Glomerular visceral epithelial cell (primary cell): ENCODE results near the gene CNKSR1.

ENCODE experiments used
- DNase-seq: peaks from one replicate; pipeline ENCODE4 v3.0.0-alpha.2; 2016; ENCODE audit errors: extremely low spot score

Gene CNKSR1

DNA sequence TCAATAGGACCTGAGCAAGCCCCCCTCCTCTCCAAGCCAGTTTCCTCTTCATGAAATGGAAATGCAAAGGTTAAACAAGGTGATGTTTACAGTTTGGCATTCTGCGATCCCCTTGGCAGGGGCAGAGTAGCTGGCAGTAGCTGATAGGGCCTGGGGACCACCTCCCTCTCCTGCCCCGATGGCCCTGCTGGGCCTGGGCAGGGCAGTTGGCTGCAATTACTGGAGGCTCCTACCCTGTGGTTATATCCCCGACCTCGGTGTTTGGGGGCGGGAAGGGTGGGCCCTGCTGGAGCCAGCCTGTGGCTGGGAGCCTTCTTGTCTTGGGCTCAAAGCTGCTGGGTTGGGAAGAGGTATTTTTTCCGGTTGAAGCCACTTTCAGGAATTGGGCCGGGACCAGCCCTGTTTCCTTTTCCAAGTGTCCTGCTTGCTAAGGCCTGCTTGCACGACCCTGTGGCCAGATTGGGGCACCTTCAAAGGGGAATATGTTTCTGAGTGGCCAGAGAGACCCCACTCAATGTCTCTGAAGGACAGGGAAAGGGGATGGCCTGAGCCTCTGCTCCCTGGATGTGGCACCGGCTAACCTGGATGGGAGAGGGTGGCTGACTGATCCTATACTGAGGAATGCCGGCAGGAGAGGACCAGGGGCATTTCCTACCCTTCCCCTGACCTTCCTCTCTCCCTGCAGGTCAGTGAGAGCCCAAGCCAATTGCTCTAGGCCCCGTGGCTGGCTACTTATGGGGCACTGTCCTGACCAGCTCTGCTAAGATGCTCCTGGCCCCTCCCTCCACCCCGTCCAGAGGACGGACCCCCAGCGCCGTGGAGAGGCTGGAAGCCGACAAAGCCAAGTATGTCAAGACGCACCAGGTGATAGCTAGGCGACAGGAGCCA is 16.5 kb upstream of the CNKSR1 start:
- DNase-seq = no peak

DNA sequence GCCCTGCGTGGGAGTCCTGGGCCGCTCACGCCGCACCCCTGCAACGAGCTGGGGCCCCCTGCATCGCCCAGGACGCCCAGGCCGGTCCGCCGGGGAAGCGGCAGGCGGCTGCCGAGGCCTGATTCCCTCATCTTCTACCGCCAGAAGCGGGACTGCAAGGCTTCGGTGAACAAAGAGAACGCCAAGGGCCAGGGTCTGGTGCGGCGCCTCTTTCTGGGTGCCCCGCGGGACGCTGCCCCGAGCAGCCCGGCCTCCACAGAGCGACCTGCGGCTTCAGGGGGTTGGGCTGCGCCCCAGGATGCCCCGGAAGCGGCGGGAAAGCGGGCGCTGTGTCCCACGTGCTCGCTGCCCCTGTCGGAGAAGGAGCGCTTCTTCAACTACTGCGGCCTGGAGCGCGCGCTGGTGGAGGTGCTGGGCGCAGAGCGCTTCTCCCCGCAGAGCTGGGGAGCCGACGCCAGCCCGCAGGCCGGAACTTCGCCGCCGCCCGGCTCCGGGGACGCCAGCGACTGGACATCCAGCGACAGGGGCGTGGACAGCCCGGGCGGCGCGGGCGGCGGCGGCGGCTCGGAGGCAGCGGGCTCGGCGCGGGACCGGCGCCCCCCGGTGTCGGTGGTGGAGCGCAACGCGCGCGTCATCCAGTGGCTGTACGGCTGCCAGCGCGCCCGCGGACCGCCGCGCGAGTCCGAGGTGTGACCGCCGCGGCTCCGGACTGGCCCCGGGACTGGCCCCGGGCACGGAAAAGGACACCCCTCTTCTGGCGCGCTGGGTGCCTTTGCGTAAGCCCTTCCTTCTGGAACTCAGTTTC is 15.7 kb upstream of the CNKSR1 start:
- peak; percentile 42 for DNase-seq

DNA sequence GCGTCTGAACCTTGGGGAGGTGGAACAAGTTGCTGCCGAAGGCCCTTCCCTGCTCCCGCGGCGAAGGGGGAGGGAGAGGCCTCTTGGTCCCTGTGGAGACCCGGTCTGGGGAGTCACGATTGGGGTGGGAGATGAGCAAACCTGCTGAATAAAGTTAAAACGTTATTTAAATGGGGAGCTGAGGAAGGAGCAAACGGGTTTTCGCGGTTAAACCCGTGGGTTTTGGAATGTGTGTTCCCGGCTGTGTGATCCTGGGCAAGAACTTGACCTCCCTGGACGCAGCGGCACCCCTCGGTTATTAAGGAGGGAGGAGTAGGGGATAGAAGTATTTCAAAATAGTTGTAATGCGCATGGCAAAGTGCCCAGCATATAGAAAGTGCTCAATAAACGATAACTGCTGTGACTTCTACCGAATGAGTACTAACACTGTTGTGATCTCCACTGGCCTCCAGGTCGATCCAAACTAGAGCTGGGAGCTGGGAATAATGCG is 15.0 kb upstream of the CNKSR1 start:
- DNase-seq = no peak

DNA sequence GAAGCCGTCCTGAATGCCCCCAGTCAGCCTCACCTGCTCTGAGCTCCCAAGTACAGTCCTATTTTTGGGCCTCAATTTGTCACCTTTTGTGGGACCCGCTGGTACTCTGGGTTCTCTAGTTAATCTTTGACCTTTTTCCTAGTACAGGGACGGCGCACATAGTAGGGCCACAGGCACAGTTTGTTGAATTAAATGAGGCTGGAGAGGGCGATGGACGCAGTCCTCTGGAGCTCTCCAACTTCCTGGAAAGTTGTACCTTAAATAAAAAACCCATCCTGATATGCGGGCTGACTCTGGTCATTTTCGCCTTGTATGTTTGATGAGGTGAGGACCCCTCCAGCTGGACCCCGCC is 13.6 kb upstream of the CNKSR1 start:
- DNase-seq = no peak

DNA sequence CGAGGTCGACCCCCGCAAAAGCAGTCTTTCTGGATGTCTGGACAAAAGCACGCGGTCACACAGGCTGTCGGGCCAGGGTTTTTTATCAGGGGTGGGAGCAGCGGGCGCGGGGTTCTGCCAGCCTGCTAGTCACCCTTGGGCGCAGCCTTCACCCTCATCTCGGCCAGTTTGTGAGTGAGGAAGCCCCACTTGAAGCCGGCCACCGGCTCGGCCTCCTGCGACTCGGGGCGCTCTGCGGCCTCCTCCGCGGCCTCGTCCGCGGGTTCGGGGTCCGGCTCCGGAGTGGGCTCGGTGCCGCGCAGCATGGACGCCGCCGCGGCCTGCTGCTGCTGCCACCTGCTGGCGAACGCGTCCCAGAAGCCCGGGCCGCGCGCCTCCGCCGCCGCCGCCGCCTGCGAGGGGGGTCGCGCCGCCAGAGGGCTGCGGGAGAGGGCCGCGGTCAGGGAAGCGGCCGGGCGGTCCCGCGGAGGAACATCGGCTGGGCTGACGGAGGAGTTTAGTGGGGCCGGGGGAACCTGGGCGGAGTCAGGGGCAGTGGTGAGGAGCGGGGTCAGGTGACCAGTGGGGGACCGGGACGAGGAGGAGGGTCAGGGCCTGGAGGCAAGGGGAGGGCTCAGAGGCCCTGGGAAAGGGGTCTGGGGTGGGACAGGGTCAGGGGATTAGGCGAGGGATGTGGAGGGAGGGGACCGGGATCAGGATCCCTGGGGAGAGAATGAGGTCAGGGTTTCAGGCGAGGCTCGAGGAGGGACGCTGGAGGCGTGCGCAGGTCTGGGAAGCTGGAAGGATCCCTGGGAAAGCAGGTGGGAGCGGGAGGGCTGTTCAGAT is 13.0 kb upstream of the CNKSR1 start:
- DNase-seq = peak; percentile 34

DNA sequence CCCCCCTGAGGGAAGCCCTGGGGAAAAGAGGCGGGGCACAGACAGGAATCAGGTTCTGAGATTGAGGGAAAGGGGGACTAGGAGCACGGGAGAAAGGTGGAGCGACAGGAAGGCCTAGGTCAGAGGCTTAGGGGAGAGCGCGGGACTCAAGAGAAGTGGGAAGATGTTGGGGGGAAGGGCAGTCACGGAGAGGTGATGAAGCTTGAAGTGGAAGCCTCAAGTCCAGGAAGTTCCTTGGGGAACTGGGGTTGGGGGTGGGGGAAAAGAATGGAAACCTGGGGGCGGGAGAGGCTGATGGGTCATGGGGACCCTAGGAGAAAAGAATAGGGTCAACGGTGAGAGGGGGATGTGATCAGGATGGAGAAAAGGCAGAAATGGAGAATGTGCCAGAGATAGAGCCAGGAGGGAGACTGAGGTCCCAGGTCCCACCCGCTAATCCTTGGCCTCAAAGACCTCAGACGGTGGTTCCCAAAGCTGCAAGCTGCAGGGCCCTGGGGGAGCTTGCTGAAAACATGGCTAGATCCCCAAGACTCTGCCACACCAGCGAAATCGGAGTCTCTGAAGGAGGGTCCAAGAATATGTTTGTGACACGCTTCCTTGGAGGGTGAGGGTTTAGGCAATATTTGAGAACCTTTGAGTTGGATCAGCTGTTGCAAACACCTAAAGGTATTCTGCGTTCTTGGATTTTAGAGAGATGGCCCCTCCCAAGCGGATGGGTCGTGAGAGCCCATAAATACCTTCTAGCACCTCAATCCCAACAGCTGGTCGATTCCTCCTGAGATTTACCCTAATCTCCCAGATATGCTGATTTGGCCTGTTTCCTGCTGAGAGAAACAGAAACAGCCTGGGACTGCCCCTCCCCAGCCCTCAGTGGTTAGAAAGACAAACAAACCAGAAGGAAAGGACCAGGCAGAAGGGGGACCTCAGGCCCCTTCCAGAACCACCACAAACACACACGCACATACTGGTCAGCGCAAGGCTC is 12.1 kb upstream of the CNKSR1 start:
- no peak for DNase-seq

DNA sequence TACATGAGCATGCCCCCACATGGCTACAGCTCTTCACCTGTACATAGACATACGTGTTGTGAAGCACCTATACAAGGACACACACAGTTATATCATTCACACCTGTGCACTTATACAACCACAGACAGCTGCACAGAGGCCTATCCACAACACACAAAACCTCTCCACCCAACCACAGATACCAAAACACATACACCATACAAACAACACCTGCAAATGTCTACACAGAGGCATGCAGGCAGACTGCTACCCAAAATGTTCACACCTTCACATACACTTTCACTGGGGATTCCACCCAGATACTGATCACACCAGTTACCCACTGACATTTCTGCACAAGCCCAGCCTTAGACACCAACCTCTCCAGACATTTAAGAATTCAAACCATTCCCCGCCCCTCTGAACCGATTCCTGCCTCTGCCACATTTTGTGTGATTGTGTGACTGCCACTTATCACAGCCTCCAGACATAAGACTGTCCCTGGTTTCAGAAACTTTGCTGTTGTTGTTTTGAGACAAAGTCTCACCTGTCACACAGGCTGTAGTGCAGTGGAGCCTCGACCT is 10.5 kb upstream of the CNKSR1 start:
- no peak for DNase-seq

DNA sequence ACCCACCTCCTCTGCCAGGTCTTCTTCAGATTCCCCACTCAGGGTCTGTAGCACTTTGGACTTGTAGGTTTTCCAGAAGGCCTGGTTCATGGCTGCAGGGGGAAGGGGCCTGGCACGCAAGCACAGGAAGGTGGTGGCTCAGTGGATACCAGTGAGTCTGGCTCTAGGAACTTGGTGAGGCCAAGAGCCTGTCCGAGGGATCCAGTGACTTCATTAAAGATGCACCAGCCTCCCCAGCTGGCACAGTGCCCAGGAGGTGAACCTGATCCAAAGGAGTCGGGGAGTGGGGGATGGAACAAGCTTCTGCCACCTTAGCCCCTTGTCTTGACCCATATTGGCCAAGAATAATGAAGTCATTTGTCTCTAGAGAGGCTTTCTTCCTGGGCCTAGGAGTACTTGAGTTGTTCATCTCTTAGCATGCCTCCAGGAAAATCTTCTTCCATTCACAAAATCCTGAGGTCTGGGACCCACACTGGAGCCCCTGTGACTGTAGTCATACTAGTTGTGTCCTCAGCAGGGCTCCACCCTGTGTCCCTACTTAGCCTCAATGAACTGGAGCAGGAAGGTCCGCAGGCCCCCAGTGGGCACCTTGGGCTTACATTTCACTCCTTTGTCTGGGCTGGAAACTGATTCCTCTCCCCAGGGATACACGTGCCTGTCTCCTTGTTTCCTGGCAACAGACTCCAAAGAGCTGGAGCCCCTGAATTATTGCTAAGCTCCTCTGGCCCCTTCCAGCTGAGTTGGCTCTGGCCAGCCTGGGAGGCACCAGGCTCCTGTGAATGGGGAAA is 8.7 kb upstream of the CNKSR1 start, which contains the start of gene C1orf232:
C1orf232 (minus strand) TSS at position 554 of the 788 bp plus-strand sequence; CDS start at position 90, 464 bp downstream.
- no peak for DNase-seq

DNA sequence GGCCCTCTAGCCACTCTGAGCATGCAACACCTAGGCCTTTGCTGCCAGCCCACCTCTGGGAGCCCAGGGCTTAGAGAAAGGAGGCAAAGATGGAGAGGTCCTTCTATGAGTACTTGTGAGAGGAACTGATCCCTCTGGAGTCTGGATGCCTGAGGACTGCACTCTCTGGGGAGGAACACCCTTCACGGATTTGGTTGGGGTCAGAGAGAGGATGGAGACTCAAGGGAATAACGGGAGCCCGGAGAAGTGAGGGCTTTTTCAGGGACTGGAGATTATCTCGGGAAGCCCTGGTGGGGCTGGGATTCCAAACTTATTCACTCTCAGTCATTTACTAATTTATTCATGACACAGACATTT is 8.1 kb upstream of the CNKSR1 start:
- DNase-seq = no peak

DNA sequence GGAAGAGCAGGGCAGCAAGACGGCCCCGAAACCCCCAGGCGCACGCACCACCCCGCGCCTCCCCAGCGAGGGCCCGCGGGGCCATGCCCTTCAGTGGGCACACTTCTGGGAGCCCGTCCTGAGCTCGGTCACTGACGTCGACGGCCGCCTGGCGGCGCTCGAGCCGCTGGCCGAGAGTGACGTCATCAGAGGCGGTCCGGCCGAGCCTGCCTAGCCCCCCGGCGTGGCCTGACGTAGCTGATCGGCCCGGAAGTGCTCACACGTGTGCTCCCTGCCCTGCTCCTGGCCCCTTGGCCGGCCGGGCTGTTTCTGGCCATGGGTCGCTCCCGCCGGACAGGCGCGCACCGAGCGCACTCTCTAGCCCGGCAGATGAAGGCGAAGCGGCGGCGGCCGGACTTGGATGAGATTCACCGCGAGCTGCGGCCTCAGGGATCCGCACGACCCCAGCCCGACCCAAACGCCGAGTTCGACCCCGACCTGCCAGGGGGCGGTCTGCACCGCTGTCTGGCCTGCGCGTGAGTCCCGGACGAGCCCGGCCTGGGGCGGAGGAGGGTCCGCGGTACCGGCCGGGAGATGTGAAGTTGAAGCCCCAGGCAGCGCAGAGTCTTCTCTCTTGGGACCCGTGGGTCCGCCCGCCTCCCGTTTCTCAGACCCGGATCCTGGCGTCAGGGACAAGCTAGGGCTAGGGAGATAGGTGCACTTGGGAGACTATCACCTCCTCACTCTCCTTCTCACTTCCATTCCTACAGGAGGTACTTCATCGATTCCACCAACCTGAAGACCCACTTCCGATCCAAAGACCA is 7.4 kb upstream of the CNKSR1 start, which contains the start of gene ZNF593:
ZNF593 (plus strand) TSS at position 240 of the 803 bp plus-strand sequence; CDS start at position 316, 76 bp downstream.
- peak; percentile 92 for DNase-seq

DNA sequence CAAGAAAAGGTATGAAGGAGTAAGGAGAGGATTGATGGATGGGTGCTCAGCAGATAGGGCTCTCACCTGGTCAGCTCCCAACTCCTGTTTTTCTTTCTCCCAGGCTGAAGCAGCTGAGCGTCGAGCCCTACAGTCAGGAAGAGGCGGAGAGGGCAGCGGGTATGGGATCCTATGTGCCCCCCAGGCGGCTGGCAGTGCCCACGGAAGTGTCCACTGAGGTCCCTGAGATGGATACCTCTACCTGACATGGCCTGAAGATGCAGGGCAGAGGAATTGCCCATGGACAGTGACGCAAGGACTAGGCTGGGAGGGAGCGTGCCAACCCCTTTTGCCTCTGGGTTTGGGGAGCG is 6.8 kb upstream of the CNKSR1 start:
- no peak for DNase-seq

DNA sequence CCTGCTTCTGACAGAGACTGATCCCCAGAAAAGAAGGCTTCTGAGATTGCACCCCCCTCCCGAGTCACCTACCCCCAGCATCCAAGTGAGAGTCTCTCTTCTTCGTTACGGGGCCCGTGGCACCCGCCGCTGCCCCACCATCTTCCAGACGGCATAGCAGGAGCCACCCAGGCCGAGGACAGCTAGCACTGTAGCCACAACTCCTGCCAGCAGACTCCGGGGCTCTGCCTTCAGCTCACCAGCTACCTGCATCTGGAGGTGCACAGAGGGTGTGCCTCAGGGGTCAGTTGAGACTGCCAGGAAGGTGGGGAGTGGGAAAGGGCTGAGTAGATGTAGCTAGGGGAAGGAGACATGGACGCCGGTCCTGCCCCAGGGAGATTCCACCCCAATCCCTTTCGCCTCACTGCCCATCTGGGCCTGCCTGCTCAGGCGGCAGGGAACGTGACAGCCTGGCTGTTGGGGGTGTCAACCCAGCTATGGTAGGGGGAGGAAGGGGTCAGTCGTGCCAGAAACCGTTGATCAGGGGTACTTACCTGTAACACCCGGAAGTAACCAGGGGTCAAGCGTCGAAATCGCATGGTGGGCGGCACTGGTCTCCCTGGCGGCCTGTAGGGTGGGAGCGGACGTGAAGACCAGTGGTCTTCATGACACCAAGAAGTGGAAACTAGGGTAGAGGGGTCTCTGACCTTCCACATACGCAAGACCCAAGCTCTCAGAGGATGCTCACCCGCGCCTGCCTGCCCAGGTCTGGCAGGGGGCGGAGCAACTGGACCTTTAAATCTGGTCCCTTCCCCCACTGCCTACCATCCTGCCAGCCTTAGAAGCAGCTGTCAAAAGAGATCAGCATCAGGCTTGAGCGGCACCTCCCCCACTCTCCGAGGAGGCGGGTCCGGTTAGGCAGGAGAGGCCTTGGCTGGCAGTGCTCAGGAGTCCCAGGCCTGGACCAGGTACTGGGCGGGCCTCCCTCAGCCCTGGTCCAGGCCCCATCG is 5.9 kb upstream of the CNKSR1 start, which contains the start of gene ZNF593OS:
ZNF593OS (minus strand) TSS at position 749 of the 989 bp plus-strand sequence; CDS start at position 578, 171 bp downstream.
- no peak for DNase-seq

DNA sequence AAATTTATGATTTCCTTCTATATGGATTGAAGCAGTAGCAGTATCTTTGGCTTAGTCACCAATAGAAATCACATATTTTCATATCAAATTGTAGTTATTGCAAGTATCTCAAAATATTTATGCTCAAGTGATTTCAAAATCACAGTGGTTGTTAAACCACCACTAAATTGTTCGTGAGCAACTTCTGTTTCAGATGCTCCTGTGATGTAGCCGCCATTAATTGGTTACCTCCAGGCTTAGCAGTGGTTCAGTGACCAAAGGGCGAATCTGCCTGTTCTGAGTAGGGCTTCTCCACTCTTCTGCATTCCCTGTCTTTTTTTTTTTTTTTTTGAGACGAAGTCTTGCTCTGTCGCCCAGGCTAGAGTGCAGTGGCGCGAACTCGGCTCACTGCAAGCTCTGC is 1.9 kb upstream of the CNKSR1 start:
- no peak for DNase-seq

DNA sequence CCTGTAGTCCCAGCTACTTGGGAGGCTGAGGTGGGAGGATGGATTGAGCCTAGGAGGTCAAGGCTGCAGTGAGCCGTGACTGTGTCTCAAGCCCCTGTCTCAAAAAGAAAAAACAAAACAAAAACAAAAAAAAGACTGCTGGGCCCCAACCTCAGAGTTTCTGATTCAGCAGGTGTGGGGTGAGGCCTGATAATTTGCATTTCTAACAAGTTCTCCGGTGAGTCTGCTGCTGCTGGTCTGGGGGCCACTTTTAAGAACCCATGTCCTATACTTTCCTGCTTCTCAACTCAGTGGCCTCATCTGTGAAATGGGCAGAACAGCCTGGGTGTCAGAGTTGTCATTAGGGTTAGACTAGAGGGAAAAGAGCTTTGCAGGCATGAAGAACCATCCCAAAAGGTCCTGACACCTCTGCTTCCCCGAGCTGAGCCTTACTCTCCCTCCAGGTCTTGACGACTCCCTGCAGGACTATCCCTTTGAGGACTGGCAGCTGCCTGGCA is 2.8 kb downstream of the CNKSR1 start:
- no peak for DNase-seq

DNA sequence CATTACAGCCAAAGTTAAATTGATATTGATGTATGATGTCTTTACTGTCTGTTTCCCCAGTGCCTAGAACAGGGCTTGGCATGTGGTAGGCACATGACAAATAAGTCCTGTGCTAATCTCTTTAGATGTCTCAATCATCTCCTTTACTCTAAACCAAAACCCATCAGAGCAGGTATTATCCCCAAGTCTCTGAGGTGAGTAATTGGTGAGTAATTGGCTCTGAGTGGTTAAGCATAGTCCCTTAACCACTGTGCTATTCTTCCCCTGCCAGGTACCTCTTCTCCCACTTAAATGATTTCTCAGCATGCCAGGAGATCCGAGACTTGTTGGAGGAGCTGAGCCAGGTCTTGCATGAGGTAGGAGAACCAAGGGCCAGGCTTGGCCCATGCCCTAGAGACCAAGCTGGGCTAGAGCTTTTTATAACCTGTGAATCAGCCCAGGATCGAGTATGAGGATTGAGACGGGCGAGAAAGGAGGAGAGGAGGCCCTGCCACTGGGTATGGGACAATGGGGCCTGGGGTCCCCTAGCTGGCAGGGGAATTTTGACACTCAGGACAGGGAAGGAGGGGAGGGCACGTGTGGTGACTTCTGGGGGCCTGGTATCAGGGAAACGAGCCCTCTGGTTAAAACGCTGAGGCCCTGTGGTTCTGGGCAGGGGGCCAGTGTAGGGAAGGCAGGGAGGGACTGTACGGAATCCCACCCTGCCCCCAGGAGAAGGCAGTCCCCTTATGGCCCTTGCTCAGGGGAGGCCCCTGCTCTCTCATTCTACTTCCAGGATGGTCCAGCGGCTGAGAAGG is 4.5 kb downstream of the CNKSR1 start:
- DNase-seq = peak; percentile 43

DNA sequence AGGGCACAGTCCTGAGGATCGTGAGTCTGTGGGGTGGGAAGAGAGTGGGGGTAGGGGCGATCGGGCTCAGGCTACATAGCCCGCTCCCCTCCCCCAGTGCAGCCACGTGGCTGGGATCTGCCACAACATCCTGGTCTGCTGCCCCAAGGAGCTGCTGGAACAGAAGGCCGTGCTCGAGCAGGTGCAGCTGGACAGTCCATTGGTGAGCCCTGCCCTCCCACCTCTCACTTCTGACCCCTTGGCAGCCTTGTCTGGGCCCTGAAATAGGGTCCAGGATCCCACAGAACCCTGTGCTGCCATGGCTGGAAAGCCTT is 5.0 kb downstream of the CNKSR1 start:
- DNase-seq = no peak
